Glutamatergic neuron (in vitro differentiated cells): ENCODE data around the gene CREB5. TPM values are rescaled to one million over a fixed set of nuclear protein-coding genes. Genes with fewer than 3 reads are reported as not detected.

ENCODE experiments used
- DNase-seq: peaks from one replicate; pipeline ENCODE4 v3.0.0; 2022
- H3K27ac Mint-ChIP-seq: one replicate; pipeline ENCODE4 v1.8.0; 2020; ENCODE audit warnings: mild to moderate bottlenecking, mixed read lengths, inconsistent platforms; ENCODE audit not compliant: unreplicated experiment
- H3K27me3 Mint-ChIP-seq: one replicate; pipeline ENCODE4 v1.8.0; 2020; ENCODE audit warnings: mild to moderate bottlenecking, moderate library complexity, mixed read lengths, inconsistent platforms; ENCODE audit not compliant: unreplicated experiment
- H3K36me3 Mint-ChIP-seq: one replicate; pipeline ENCODE4 v1.8.0; 2020; ENCODE audit warnings: mild to moderate bottlenecking, mixed read lengths, inconsistent platforms; ENCODE audit not compliant: unreplicated experiment
- H3K4me1 Mint-ChIP-seq: one replicate; pipeline ENCODE4 v1.8.0; 2020; ENCODE audit warnings: mild to moderate bottlenecking, low read depth, mixed read lengths, inconsistent platforms; ENCODE audit not compliant: unreplicated experiment
- H3K4me3 Mint-ChIP-seq: one replicate; pipeline ENCODE4 v1.8.0; 2020; ENCODE audit warnings: mild to moderate bottlenecking, mixed read lengths, inconsistent platforms; ENCODE audit not compliant: unreplicated experiment
- H3K9me3 Mint-ChIP-seq: one replicate; pipeline ENCODE4 v1.8.0; 2020; ENCODE audit warnings: mild to moderate bottlenecking, moderate library complexity, mixed read lengths, inconsistent platforms; ENCODE audit not compliant: unreplicated experiment
- total RNA-seq: library from RNA; stranded (reverse); fragmentation: NEBNext Ultra II Directional; extraction: Animal tissue kit (Norgen Biotek cat#: 25700); gene quantifications from one replicate; pipeline ENCODE4 v1.2.1, GENCODE V29; 2021; ENCODE audit not compliant: unreplicated experiment
- TF ChIP-seq, protein P1 (sequence below): fragments of 200-600 bp; sonication (generic); IDR thresholded peaks from one replicate; pipeline ENCODE4 v1.5.0; 2021; ENCODE audit not compliant: partially characterized antibody, unreplicated experiment

Gene CREB5
- total RNA-seq, 1 donor from 2014 or later, result 50.4 TPM

DNA sequence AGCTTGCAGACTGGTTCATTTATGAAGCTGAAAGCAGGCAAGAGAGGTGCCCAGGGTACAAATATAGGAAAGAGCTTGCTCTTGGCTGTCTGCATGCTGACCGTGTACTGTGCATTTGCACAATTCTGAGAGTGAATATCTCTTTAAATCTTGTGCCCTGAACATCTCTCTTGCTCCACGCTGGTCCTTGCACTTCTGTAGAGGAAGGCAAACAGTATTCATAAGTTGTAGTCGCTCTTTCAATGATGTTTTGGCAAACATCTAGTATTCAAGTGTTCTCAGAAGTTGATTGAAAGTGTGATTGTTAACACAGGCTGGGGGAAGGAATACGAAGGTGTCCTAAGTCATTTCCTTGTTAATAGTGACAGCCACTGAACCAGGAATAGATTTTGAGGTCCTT lies 332.6 kb downstream of the CREB5 start:
- Mint-ChIP-seq H3K36me3 (peaks cover 4% of the 10 kb centered on the region), H3K27ac (no peak overlapping the region), H3K4me3 (no peak overlapping the region), H3K4me1 (peaks cover 41% of the 10 kb centered on the region), H3K27me3 (no peaks in the 10 kb centered on the region), H3K9me3 (peaks cover 1% of the 10 kb centered on the region)
- DNase-seq, result no peak
- TF ChIP-seq, protein P1, sequence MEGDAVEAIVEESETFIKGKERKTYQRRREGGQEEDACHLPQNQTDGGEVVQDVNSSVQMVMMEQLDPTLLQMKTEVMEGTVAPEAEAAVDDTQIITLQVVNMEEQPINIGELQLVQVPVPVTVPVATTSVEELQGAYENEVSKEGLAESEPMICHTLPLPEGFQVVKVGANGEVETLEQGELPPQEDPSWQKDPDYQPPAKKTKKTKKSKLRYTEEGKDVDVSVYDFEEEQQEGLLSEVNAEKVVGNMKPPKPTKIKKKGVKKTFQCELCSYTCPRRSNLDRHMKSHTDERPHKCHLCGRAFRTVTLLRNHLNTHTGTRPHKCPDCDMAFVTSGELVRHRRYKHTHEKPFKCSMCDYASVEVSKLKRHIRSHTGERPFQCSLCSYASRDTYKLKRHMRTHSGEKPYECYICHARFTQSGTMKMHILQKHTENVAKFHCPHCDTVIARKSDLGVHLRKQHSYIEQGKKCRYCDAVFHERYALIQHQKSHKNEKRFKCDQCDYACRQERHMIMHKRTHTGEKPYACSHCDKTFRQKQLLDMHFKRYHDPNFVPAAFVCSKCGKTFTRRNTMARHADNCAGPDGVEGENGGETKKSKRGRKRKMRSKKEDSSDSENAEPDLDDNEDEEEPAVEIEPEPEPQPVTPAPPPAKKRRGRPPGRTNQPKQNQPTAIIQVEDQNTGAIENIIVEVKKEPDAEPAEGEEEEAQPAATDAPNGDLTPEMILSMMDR, result no peak

- peaks cover 1% of the 10 kb centered on the region for H3K9me3 Mint-ChIP-seq
- peaks cover 4% of the 10 kb centered on the region for H3K36me3 Mint-ChIP-seq
- TF ChIP-seq, protein P1, result no peak
- no peak for DNase-seq
- H3K27me3 Mint-ChIP-seq, result no peaks in the 10 kb centered on the region
- H3K4me3 Mint-ChIP-seq, result no peak overlapping the region
- H3K27ac Mint-ChIP-seq, result no peak overlapping the region
- peaks cover 37% of the 10 kb centered on the region for H3K4me1 Mint-ChIP-seq
Observed at GRCh38 chr7:28745351-28745750, 333.0 kb downstream of the CREB5 start.

GRCh38 chr7:28747404-28747803 lies 335.1 kb downstream of the CREB5 start:
- Mint-ChIP-seq H3K27me3 (no peaks in the 10 kb centered on the region), H3K9me3 (peaks cover 1% of the 10 kb centered on the region), H3K4me3 (peak overlapping the region; percentile 64), H3K27ac (peak overlapping the region; percentile 37), H3K36me3 (no peaks in the 10 kb centered on the region), H3K4me1 (peaks cover 29% of the 10 kb centered on the region)
- no peak for DNase-seq
- TF ChIP-seq, protein P1, result no peak

- H3K4me3 Mint-ChIP-seq, result peak overlapping the region; percentile 64
Observed at GRCh38 chr7:28747854-28748253, 335.5 kb downstream of the CREB5 start.

GRCh38 chr7:28748346-28748745 lies 336.0 kb downstream of the CREB5 start:
- H3K27ac Mint-ChIP-seq, result no peak overlapping the region
- H3K27me3 Mint-ChIP-seq, result no peaks in the 10 kb centered on the region
- TF ChIP-seq, protein P1, result no peak
- no peak for DNase-seq
- peak overlapping the region; percentile 7 for H3K4me3 Mint-ChIP-seq
- peaks cover 1% of the 10 kb centered on the region for H3K9me3 Mint-ChIP-seq
- H3K4me1 Mint-ChIP-seq, result peaks cover 29% of the 10 kb centered on the region
- H3K36me3 Mint-ChIP-seq, result no peaks in the 10 kb centered on the region

More at GRCh38 chr7:28747854-28748253, 335.5 kb downstream of the CREB5 start:
- peaks cover 1% of the 10 kb centered on the region for H3K9me3 Mint-ChIP-seq
- H3K4me1 Mint-ChIP-seq, result peaks cover 29% of the 10 kb centered on the region
- peak overlapping the region; percentile 37 for H3K27ac Mint-ChIP-seq
- TF ChIP-seq, protein P1, result no peak
- DNase-seq, result no peak
- no peaks in the 10 kb centered on the region for H3K36me3 Mint-ChIP-seq
- H3K27me3 Mint-ChIP-seq, result no peaks in the 10 kb centered on the region
